Measurements from ENCODE around the gene TIAM2.

GRCh38 chr6:155287762-155288161 lies 292.6 kb downstream of the TIAM2 start:
- no peak for TF ChIP-seq CTCF (IDR thresholded peaks at IDR 0.05)
- TF ChIP-seq POLR2A (IDR thresholded peaks at IDR 0.05) = no peak
